Measurements from ENCODE around the gene TSC22D2. TPM values are rescaled to one million over a fixed set of nuclear protein-coding genes. Genes with fewer than 3 reads are reported as not detected.

Gene TSC22D2
- total and polyA plus RNA-seq, 2 of the 8 experiments (the other 6 are each of a cell fraction or from before 2014, with no cell fraction given), result 3.4 to 27.6 TPM

DNA sequence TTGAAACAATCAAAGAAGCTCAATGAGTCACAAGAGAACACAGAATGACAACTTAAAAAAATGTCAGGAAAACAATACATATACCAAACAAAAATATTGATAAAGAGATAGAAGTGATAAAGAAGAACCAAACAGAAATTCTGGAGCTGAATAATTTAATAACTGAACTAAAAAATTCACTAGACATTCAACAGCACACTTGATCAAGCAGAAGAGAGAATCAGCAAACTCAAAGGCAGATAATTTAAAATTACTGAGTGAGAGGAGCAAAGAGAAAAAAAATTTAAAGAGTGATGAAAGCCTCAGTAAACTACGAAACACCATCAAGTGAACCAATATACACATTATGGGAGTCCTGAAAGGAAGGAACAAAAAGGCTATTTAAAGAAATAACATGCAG, 76.3 kb downstream of the TSC22D2 start:
- Histone ChIP-seq H3K56ac (replicated peaks; ENCODE audit: insufficient read length, low read depth, low read length) (no peak overlapping the region), H2BK12ac (ENCODE audit: low read depth, low read length) (no peak overlapping the region), H3K9ac (replicated peaks in 1 of 4; ENCODE audit: extremely low read depth in 1 of 4, low read depth in 3 of 4, low read length in 3 of 4) (no peak overlapping the region), H3K9me3 (ENCODE audit: insufficient read depth in 2 of 2, low read depth in 1 of 2, low read length in 1 of 2) (no peaks in the 10 kb centered on the region), H3K4ac (replicated peaks; ENCODE audit: insufficient read length, low read depth, low read length) (no peak overlapping the region), H4K5ac (ENCODE audit: insufficient read length, low read depth, low read length) (no peak overlapping the region), H3K4me1 (replicated peaks in 1 of 4; ENCODE audit: control insufficient read depth in 3 of 4, insufficient read depth in 4 of 4, low read length in 3 of 4) (no peaks in the 10 kb centered on the region), H2BK120ac (replicated peaks; ENCODE audit: low read depth, low read length) (no peak overlapping the region), H4K91ac (replicated peaks; ENCODE audit: insufficient read length, low read length) (no peak overlapping the region), H3K23me2 (ENCODE audit: low read depth, low read length) (no peaks in the 10 kb centered on the region), H3K4me2 (ENCODE audit: insufficient read depth in 1 of 2, low read depth in 2 of 2, low read length in 2 of 2) (no peak overlapping the region), H3K79me2 (ENCODE audit: control insufficient read depth in 1 of 2, insufficient read depth in 2 of 2, low read length in 2 of 2) (no peaks in the 10 kb centered on the region), H3K27ac (ENCODE audit: low read depth, low read length) (no peak overlapping the region), H4K20me1 (replicated peaks in 1 of 2; ENCODE audit: control insufficient read depth in 1 of 2, insufficient read depth in 2 of 2, low read length in 2 of 2) (no peaks in the 10 kb centered on the region), H2BK20ac (ENCODE audit: low read length) (no peak overlapping the region), H2AK5ac (ENCODE audit: low read depth, low read length) (no peak overlapping the region), H3K36me3 (ENCODE audit: control insufficient read depth in 2 of 4, insufficient read depth in 4 of 4, low read length in 3 of 4) (no peaks in the 10 kb centered on the region), H3K14ac (ENCODE audit: insufficient read length) (no peak overlapping the region), H3K79me1 (ENCODE audit: low read depth, low read length) (no peaks in the 10 kb centered on the region), H2BK15ac (ENCODE audit: low read length) (no peak overlapping the region), H3K27me3 (replicated peaks in 1 of 4; ENCODE audit: control insufficient read depth in 3 of 4, extremely low read depth in 1 of 4, insufficient read depth in 3 of 4, low read length in 3 of 4) (no peaks in the 10 kb centered on the region), H3K23ac (ENCODE audit: insufficient read length) (no peak overlapping the region), H4K8ac (ENCODE audit: extremely low read depth, insufficient read depth, low read length) (no peak overlapping the region), H3K4me3 (ENCODE audit: extremely low read depth in 1 of 4, insufficient read depth in 2 of 4, low read depth in 3 of 4, low read length in 4 of 4) (no peak overlapping the region), H3K18ac (ENCODE audit: extremely low read depth, low read length) (no peak overlapping the region), H2BK5ac (ENCODE audit: low read depth, low read length) (no peak overlapping the region), H2AFZ (ENCODE audit: low read length) (no peak overlapping the region)
- DNase-seq (ENCODE audit: low read depth in 1 of 2, low spot score in 2 of 2) (no peak), FAIRE-seq (no peak)
- POLR2A ChIA-PET (ENCODE audit: partially characterized antibody), result interaction anchor here (1.2 kb wide), 1 partner anchor 11 kb away, joined by 3 read pairs; no protein-coding TSS in a partner anchor
- TF ChIP-seq SIRT6 (IDR thresholded peaks at IDR 0.05; ENCODE audit: low read length) (no peak), BCL11A (IDR thresholded peaks at IDR 0.05; ENCODE audit: low read depth in 2 of 2, low read length in 2 of 2) (no peak), ASH2L (IDR thresholded peaks at IDR 0.05; ENCODE audit: low read length) (no peak), SP1 (IDR thresholded peaks at IDR 0.05; ENCODE audit: low read depth, low read length) (no peak), TAF1 (IDR thresholded peaks at IDR 0.05; ENCODE audit: low read depth, low read length) (no peak), HDAC2 (IDR thresholded peaks at IDR 0.05; ENCODE audit: borderline replicate concordance in 1 of 2, low read depth in 2 of 2, low read length in 2 of 2) (no peak), SIX5 (IDR thresholded peaks at IDR 0.05; ENCODE audit: low read depth, low read length) (no peak), KDM1A (IDR thresholded peaks at IDR 0.05; ENCODE audit: borderline replicate concordance, low read length) (no peak), RAD21 (IDR thresholded peaks at IDR 0.05 in 1 of 2, conservative IDR thresholded peaks at IDR 0.05 in 1 of 2; ENCODE audit: low read depth in 2 of 2, low read length in 2 of 2) (no peak), RXRA (IDR thresholded peaks at IDR 0.05; ENCODE audit: insufficient read depth, low read depth, low read length) (no peak)
- TF ChIP-seq, protein P1, sequence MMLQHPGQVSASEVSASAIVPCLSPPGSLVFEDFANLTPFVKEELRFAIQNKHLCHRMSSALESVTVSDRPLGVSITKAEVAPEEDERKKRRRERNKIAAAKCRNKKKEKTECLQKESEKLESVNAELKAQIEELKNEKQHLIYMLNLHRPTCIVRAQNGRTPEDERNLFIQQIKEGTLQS (IDR thresholded peaks at IDR 0.05; ENCODE audit: insufficient read depth, low read depth, low read length), result no peak
- TF ChIP-seq, protein P2, sequence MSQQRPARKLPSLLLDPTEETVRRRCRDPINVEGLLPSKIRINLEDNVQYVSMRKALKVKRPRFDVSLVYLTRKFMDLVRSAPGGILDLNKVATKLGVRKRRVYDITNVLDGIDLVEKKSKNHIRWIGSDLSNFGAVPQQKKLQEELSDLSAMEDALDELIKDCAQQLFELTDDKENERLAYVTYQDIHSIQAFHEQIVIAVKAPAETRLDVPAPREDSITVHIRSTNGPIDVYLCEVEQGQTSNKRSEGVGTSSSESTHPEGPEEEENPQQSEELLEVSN (IDR thresholded peaks at IDR 0.05), result no peak
- CTCF ChIA-PET (ENCODE audit: partially characterized antibody), result interaction anchor here (0.6 to 3.7 kb wide), 7 partner anchors 10 to 245 kb away, joined by 3 to 20 read pairs (median 4); no protein-coding TSS in a partner anchor
- 92% methylated on average over 1 of the region's 1 CpG; no CpG with 5 or more reads in 1 of the 2 experiments for WGBS, 2 experiments (ENCODE audit: extremely low coverage in 1 of 2, insufficient coverage in 1 of 2, insufficient read length in 1 of 2, insufficient replicate concordance in 2 of 2, low coverage in 1 of 2, low lambda C conversion rate in 2 of 2, missing lambda C conversion rate in 1 of 2)

Data from H1 (cell line).